Erythroblast (primary cell): ENCODE measurements around the gene NEGR1.

Experiments used
- GATA1 ChIP-seq: IDR thresholded peaks from 2 replicates; pipeline ENCODE4 v1.6.1; 2011; ENCODE audit warnings: low read depth, mild to moderate bottlenecking, control low read depth, low read length, moderate library complexity
- POLR2A ChIP-seq: IDR thresholded peaks from 2 replicates; pipeline ENCODE4 v1.6.1; 2011; ENCODE audit warnings: mild to moderate bottlenecking, low read length

DNA sequence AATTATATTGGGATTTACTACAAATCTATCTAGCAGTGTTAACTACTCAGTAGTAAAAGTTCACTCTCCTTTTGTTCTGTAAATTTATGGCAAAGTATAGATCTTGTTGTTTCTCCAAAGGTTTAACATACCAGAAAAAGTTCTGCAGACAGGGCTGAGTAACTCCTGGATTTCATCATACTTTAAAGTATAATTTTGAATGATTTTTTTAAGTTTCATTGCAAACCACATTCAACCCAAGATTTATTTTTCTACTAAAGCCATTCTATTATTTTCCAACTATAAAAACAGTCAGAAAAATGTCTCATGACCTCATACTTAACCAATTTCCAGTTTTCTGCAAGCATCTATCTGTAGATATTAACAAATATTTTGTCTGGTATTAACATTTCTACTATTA, 615.7 kb downstream of the NEGR1 start:
- TF ChIP-seq POLR2A (no peak), GATA1 (no peak)
